Adrenal gland (tissue), 5 donors: ENCODE results near the gene CUX1.

Source experiments
- POLR2A ChIP-seq, 2 donors: fragments of 450-650 bp; IDR thresholded peaks; one replicate each; pipeline ENCODE4 v1.6.1; 2017; ENCODE audit warnings: antibody characterized with exemption in 2 of 2, mild to moderate bottlenecking in 2 of 2, moderate library complexity in 1 of 2
- TF ChIP-seq, protein P1 (sequence below), 6 experiments: fragments of 450-650 bp in 4 of 6; fragments of 200-600 bp in 2 of 6; sonication (generic) in 1 of 6; IDR thresholded peaks; 1 replicate in 5 of 6; 2 replicates in 1 of 6; pipeline versions ENCODE4 v1.5.1 to v1.8.0; 2016 to 2021; ENCODE audit warnings: antibody characterized with exemption in 6 of 6, mild to moderate bottlenecking in 2 of 6, moderate library complexity in 1 of 6
- donor health status: DM: no; HTN: no; CAD: no.

DNA sequence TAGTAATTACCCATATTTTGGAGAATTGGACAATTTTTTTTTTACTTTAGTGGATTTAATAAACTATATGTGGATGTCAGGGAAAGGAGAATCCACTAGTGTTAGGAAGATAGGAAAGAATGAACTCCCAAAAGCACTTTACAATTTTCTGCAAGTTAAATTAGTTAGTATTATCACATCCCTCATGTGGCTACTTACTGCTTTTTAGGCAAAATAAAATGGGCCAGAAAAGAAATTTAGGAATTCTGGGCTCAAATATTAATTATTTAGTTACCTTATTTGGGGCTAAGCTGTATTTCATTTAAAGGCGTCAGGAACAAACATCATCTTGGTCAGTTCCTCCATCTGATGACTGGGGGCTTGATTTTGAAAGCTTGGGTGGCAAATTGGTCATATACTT is 4.8 kb upstream of the CUX1 start:
- TF ChIP-seq, protein P1, sequence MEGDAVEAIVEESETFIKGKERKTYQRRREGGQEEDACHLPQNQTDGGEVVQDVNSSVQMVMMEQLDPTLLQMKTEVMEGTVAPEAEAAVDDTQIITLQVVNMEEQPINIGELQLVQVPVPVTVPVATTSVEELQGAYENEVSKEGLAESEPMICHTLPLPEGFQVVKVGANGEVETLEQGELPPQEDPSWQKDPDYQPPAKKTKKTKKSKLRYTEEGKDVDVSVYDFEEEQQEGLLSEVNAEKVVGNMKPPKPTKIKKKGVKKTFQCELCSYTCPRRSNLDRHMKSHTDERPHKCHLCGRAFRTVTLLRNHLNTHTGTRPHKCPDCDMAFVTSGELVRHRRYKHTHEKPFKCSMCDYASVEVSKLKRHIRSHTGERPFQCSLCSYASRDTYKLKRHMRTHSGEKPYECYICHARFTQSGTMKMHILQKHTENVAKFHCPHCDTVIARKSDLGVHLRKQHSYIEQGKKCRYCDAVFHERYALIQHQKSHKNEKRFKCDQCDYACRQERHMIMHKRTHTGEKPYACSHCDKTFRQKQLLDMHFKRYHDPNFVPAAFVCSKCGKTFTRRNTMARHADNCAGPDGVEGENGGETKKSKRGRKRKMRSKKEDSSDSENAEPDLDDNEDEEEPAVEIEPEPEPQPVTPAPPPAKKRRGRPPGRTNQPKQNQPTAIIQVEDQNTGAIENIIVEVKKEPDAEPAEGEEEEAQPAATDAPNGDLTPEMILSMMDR (IDR thresholded peaks at IDR 0.05) = no peak
- TF ChIP-seq POLR2A (IDR thresholded peaks at IDR 0.05) = no peak
